ENCODE data around the gene ANKRD13B. TPM values are rescaled to one million over a fixed set of nuclear protein-coding genes. Genes with fewer than 3 reads are reported as not detected.

The ANKRD13B gene
- total and polyA plus RNA-seq, 9 donors = 8.1 to 17.6 (median 13.8) TPM

- DNase-seq = peak; percentile 63
- WGBS (ENCODE audit: insufficient coverage) = 4% methylated on average over 68 of the region's 68 CpGs
- H3K27ac ChIP-seq (ENCODE audit: low read length) = no peak overlapping the region
- H3K4me1 ChIP-seq (ENCODE audit: control insufficient read depth, insufficient read depth, low read length) = peaks cover 94% of the 10 kb centered on the region
- H3K36me3 ChIP-seq (ENCODE audit: control insufficient read depth, insufficient read depth, low read length) = peaks cover 4% of the 10 kb centered on the region
- no peaks in the 10 kb centered on the region for H3K9me3 ChIP-seq (replicated peaks; ENCODE audit: control insufficient read depth, low read depth, low read length)
- peak overlapping the region; percentile 24 for H3K4me3 ChIP-seq (ENCODE audit: low read length)
- peaks cover 53% of the 10 kb centered on the region for H3K27me3 ChIP-seq (ENCODE audit: control insufficient read depth, insufficient read depth, low read length)
Measured at GRCh38 chr17:29617481-29618271, 24.7 kb downstream of the ANKRD13B start.

- H3K4me3 ChIP-seq (ENCODE audit: low read length) = no peak overlapping the region
- no peak for DNase-seq
- peaks cover 4% of the 10 kb centered on the region for H3K36me3 ChIP-seq (ENCODE audit: control insufficient read depth, insufficient read depth, low read length)
- peaks cover 97% of the 10 kb centered on the region for H3K4me1 ChIP-seq (ENCODE audit: control insufficient read depth, insufficient read depth, low read length)
- H3K9me3 ChIP-seq (replicated peaks; ENCODE audit: control insufficient read depth, low read depth, low read length) = no peaks in the 10 kb centered on the region
- 41% methylated on average over 18 of the region's 22 CpGs for WGBS (ENCODE audit: insufficient coverage)
- peaks cover 51% of the 10 kb centered on the region for H3K27me3 ChIP-seq (ENCODE audit: control insufficient read depth, insufficient read depth, low read length)
- peak overlapping the region; percentile 29 for H3K27ac ChIP-seq (ENCODE audit: low read length)
Measured at GRCh38 chr17:29618272-29619065, 25.5 kb downstream of the ANKRD13B start.

- peaks cover 49% of the 10 kb centered on the region for H3K27me3 ChIP-seq (ENCODE audit: control insufficient read depth, insufficient read depth, low read length)
- H3K36me3 ChIP-seq (ENCODE audit: control insufficient read depth, insufficient read depth, low read length) = peaks cover 4% of the 10 kb centered on the region
- peak; percentile 68 for DNase-seq
- H3K4me3 ChIP-seq (ENCODE audit: low read length) = no peak overlapping the region
- H3K27ac ChIP-seq (ENCODE audit: low read length) = peak overlapping the region; percentile 66
- H3K9me3 ChIP-seq (replicated peaks; ENCODE audit: control insufficient read depth, low read depth, low read length) = no peaks in the 10 kb centered on the region
- peaks cover 89% of the 10 kb centered on the region for H3K4me1 ChIP-seq (ENCODE audit: control insufficient read depth, insufficient read depth, low read length)
Measured at GRCh38 chr17:29619251-29619650, 26.3 kb downstream of the ANKRD13B start.

- H3K27me3 ChIP-seq (ENCODE audit: control insufficient read depth, insufficient read depth, low read length) = peaks cover 45% of the 10 kb centered on the region
- H3K27ac ChIP-seq (ENCODE audit: low read length) = no peak overlapping the region
- H3K36me3 ChIP-seq (ENCODE audit: control insufficient read depth, insufficient read depth, low read length) = peaks cover 4% of the 10 kb centered on the region
- no peak for DNase-seq
- H3K4me3 ChIP-seq (ENCODE audit: low read length) = no peak overlapping the region
- WGBS (ENCODE audit: insufficient coverage) = 76% methylated on average over 2 of the region's 4 CpGs
- peaks cover 79% of the 10 kb centered on the region for H3K4me1 ChIP-seq (ENCODE audit: control insufficient read depth, insufficient read depth, low read length)
- no peaks in the 10 kb centered on the region for H3K9me3 ChIP-seq (replicated peaks; ENCODE audit: control insufficient read depth, low read depth, low read length)
Measured at GRCh38 chr17:29620271-29620670, 27.3 kb downstream of the ANKRD13B start.

- Histone ChIP-seq H3K27me3 (ENCODE audit: control insufficient read depth, insufficient read depth, low read length) (peaks cover 41% of the 10 kb centered on the region), H3K36me3 (ENCODE audit: control insufficient read depth, insufficient read depth, low read length) (peaks cover 4% of the 10 kb centered on the region), H3K4me1 (ENCODE audit: control insufficient read depth, insufficient read depth, low read length) (peaks cover 74% of the 10 kb centered on the region), H3K4me3 (ENCODE audit: low read length) (no peak overlapping the region), H3K9me3 (replicated peaks; ENCODE audit: control insufficient read depth, low read depth, low read length) (no peaks in the 10 kb centered on the region), H3K27ac (ENCODE audit: low read length) (no peak overlapping the region)
- no peak for DNase-seq
- WGBS (ENCODE audit: insufficient coverage) = 95% methylated on average over 10 of the region's 12 CpGs
Measured at GRCh38 chr17:29620779-29621500, 28.0 kb downstream of the ANKRD13B start.

- Histone ChIP-seq H3K4me1 (ENCODE audit: control insufficient read depth, insufficient read depth, low read length) (peaks cover 66% of the 10 kb centered on the region), H3K27ac (ENCODE audit: low read length) (peak overlapping the region; percentile 81), H3K36me3 (ENCODE audit: control insufficient read depth, insufficient read depth, low read length) (peaks cover 4% of the 10 kb centered on the region), H3K9me3 (replicated peaks; ENCODE audit: control insufficient read depth, low read depth, low read length) (no peaks in the 10 kb centered on the region), H3K27me3 (ENCODE audit: control insufficient read depth, insufficient read depth, low read length) (peaks cover 32% of the 10 kb centered on the region), H3K4me3 (ENCODE audit: low read length) (peak overlapping the region; percentile 75)
- WGBS (ENCODE audit: insufficient coverage) = 82% methylated on average over 6 of the region's 8 CpGs
- peak; percentile 27 for DNase-seq
Measured at GRCh38 chr17:29621751-29622194, 28.8 kb downstream of the ANKRD13B start.

- WGBS (ENCODE audit: insufficient coverage) = under 1% methylated on average over 64 of the region's 77 CpGs
- H3K27ac ChIP-seq (ENCODE audit: low read length) = peak within 1 kb of the TSS; percentile 81
- DNase-seq = peak; percentile 69
Measured at GRCh38 chr17:29622337-29623282, 29.7 kb downstream of the ANKRD13B start, which contains the start of gene CORO6. Gene CORO6 (minus strand): TSS chr17:29622912. CDS start chr17:29621421, 1,491 bp downstream.

GRCh38 chr17:29623283-29623647, 30.3 kb downstream of the ANKRD13B start:
- Histone ChIP-seq H3K27me3 (ENCODE audit: control insufficient read depth, insufficient read depth, low read length) (peaks cover 17% of the 10 kb centered on the region), H3K4me1 (ENCODE audit: control insufficient read depth, insufficient read depth, low read length) (peaks cover 51% of the 10 kb centered on the region), H3K36me3 (ENCODE audit: control insufficient read depth, insufficient read depth, low read length) (peaks cover 4% of the 10 kb centered on the region), H3K4me3 (ENCODE audit: low read length) (peak overlapping the region; percentile 75), H3K27ac (ENCODE audit: low read length) (peak overlapping the region; percentile 20), H3K9me3 (replicated peaks; ENCODE audit: control insufficient read depth, low read depth, low read length) (no peaks in the 10 kb centered on the region)
- 45% methylated on average over 2 of the region's 4 CpGs for WGBS (ENCODE audit: insufficient coverage)
- no peak for DNase-seq

More at GRCh38 chr17:29622337-29623282, 29.7 kb downstream of the ANKRD13B start, which contains the start of gene CORO6:
- Histone ChIP-seq H3K27me3 (ENCODE audit: control insufficient read depth, insufficient read depth, low read length) (peaks cover 24% of the 10 kb centered on the region), H3K36me3 (ENCODE audit: control insufficient read depth, insufficient read depth, low read length) (peaks cover 4% of the 10 kb centered on the region), H3K9me3 (replicated peaks; ENCODE audit: control insufficient read depth, low read depth, low read length) (no peaks in the 10 kb centered on the region), H3K4me1 (ENCODE audit: control insufficient read depth, insufficient read depth, low read length) (peaks cover 57% of the 10 kb centered on the region), H3K4me3 (ENCODE audit: low read length) (peak within 1 kb of the TSS; percentile 75)

GRCh38 chr17:29624586-29624985, 31.7 kb downstream of the ANKRD13B start:
- H3K36me3 ChIP-seq (ENCODE audit: control insufficient read depth, insufficient read depth, low read length) = peaks cover 11% of the 10 kb centered on the region
- WGBS (ENCODE audit: insufficient coverage) = 100% methylated on average over 1 of the region's 4 CpGs

More at GRCh38 chr17:29624586-29624985, 31.7 kb downstream of the ANKRD13B start:
- DNase-seq = no peak
- H3K27me3 ChIP-seq (ENCODE audit: control insufficient read depth, insufficient read depth, low read length) = peaks cover 4% of the 10 kb centered on the region
- no peaks in the 10 kb centered on the region for H3K9me3 ChIP-seq (replicated peaks; ENCODE audit: control insufficient read depth, low read depth, low read length)
- H3K27ac ChIP-seq (ENCODE audit: low read length) = no peak overlapping the region
- H3K4me3 ChIP-seq (ENCODE audit: low read length) = no peak overlapping the region
- peaks cover 38% of the 10 kb centered on the region for H3K4me1 ChIP-seq (ENCODE audit: control insufficient read depth, insufficient read depth, low read length)

Data from muscle of leg (tissue), 11 donors.